HG03439 (cell line): ENCODE results near the gene PDZD2.

Experiments
- ATAC-seq: cut with Tn5 transposase; IDR thresholded peaks from one replicate; pipeline ENCODE4 v1.9.1; 2021; ENCODE audit warnings: mild to moderate bottlenecking, moderate library complexity; ENCODE audit not compliant: unreplicated experiment

PDZD2 gene

GRCh38 chr5:32155211-32155610 is 516.3 kb downstream of the PDZD2 start:
- no peak for ATAC-seq

GRCh38 chr5:32156635-32157034 is 517.7 kb downstream of the PDZD2 start:
- no peak for ATAC-seq

DNA sequence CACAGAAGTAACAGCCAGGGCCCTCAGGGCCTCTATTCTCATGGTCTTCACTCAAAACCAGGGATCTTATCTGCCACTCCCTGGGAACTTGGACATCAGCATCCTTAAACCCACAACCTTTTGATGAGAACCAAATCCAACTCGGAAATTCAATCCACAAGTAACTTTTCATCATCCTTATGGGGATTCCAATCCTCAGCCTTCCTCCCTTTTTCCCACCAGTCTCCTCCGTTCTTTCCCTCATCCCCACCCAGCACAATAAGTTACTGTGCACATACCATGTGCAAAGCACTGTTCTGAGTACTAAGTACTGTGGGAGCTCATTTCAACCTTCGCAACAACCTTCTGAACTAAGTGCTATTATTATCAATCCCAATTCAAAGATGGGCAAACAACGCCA is 518.1 kb downstream of the PDZD2 start:
- ATAC-seq = no peak

DNA sequence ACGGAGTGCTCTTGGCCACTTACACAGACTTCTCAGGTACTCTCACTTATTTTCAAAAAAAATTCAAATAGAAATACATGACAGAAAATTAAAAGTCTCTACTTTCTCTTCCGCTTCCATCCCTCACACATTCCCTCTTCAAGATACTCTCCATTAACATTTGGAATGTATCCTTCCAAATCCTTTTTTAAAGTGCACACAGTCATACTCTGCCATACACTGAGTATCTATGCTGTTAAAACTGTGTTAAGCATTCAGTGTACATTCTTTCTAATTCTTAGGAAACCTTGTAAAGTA is 519.7 kb downstream of the PDZD2 start:
- no peak for ATAC-seq

DNA sequence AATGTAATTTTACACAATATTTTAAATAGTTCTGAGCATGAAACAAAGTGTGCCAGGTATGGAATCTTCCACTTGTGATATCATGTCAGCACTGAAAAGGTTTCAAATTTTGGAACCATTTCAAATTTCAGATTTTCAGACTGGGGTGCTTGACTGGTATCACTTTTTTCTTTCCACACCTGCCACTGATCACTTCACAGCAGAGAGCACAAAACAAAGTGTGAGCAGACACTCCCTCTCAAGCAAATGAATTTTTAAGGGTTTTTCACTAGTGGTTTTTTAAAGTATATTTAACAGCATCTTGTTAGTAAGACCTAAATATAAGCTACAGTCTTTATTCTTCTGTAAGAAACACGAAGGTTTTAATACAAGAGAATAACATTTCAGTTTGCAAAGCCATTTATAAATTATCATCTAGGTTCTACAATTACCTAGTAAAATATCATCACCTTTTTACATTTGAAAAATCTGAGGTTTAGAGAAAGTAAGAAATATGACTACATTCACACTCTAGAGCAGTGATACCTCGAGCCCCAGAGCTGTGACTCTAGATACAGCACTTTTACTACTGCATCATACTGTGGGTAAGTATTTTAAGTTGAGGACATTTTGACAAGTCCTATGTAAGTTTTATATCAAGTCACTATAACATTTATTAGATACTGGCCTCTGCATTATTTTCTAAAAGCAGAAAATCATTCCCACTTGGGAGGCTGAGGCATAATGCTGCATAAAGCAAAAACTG is 520.6 kb downstream of the PDZD2 start:
- ATAC-seq = no peak

- ATAC-seq = no peak
These were observed 521.3 kb downstream of the PDZD2 start for GRCh38 chr5:32160228-32160627.
